K562 (cell line): ENCODE data around the gene TPD52L1. TPM values are rescaled to one million over a fixed set of nuclear protein-coding genes. Genes with fewer than 3 reads are reported as not detected.

Experiments used
- polyA plus RNA-seq, 8 experiments: library from polyadenylated mRNA; depleted of rRNA in 4 of 8; stranded (reverse) in 5 of 8; unstranded in 3 of 8; fragments of >200 nt; fragmentation: Nextera tagmentation in 2 of 8; fragmentation: Illumina TruSeq in 1 of 8; extraction: Ambion mirVana in 2 of 8; extraction: Trizol in 1 of 8; gene quantifications; 2 replicates each; pipeline versions ENCODE4 v1.2.1 to v1.2.3, GENCODE V29; 2011 to 2014; ENCODE audit warnings: inconsistent platforms in 1 of 8, missing spikeins in 1 of 8
- total RNA-seq, 7 experiments: library from RNA; depleted of rRNA in 6 of 7; stranded (reverse); fragments of >200 nt in 6 of 7; fragmentation: Illumina TruSeq in 2 of 7; extraction: Trizol in 2 of 7; gene quantifications; 2 replicates each; pipeline versions ENCODE4 v1.2.1 to v1.2.3, GENCODE V29; 2011 to 2021; ENCODE audit warnings: low replicate concordance in 1 of 7
- TF ChIP-seq, protein P1 (sequence below): fragments of 200-600 bp; sonication (generic); IDR thresholded peaks from one replicate; pipeline ENCODE4 v1.6.1; 2012; ENCODE audit warnings: mild to moderate bottlenecking, low read depth, low read length, inconsistent platforms
- TF ChIP-seq, protein P2 (sequence below): fragments of 250-450 bp; sonication (Bioruptor Pico); IDR thresholded peaks from 2 replicates; pipeline ENCODE4 v1.8.0; 2021; ENCODE audit warnings: borderline replicate concordance, mild to moderate bottlenecking, moderate library complexity; ENCODE audit not compliant: poor library complexity, severe bottlenecking

The TPD52L1 gene
- total and polyA plus RNA-seq, 9 of the 15 experiments (the other 6 are each of a cell fraction or from before 2014, with no cell fraction given) = 12.9 to 149 (median 75.7) TPM

DNA sequence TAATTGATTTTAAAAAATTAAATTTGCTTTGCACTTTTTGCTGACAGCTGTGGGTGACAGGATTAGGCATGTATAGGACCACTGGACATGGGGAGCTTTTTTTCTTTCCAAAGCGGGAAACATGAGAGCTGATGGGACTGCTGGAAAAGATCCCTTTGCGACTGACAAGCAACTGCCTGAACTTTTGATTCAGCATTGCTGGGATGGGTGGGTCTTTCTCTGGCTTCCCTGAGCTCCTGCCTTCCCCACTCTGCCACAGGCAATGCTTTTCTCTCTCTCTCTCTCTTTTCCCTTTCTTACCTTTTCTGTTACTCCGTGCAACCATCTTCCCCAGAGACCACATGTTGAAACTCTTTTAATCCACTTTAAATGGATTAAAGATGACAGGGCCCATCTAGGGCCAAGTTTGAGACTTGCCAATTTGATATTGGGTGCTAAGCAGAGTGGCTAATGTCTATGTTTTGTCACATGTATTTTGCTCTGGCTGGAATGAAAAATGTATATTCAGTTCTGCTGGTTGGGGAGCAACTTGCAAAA lies 33.5 kb upstream of the TPD52L1 start (continued):
- TF ChIP-seq, protein P1, sequence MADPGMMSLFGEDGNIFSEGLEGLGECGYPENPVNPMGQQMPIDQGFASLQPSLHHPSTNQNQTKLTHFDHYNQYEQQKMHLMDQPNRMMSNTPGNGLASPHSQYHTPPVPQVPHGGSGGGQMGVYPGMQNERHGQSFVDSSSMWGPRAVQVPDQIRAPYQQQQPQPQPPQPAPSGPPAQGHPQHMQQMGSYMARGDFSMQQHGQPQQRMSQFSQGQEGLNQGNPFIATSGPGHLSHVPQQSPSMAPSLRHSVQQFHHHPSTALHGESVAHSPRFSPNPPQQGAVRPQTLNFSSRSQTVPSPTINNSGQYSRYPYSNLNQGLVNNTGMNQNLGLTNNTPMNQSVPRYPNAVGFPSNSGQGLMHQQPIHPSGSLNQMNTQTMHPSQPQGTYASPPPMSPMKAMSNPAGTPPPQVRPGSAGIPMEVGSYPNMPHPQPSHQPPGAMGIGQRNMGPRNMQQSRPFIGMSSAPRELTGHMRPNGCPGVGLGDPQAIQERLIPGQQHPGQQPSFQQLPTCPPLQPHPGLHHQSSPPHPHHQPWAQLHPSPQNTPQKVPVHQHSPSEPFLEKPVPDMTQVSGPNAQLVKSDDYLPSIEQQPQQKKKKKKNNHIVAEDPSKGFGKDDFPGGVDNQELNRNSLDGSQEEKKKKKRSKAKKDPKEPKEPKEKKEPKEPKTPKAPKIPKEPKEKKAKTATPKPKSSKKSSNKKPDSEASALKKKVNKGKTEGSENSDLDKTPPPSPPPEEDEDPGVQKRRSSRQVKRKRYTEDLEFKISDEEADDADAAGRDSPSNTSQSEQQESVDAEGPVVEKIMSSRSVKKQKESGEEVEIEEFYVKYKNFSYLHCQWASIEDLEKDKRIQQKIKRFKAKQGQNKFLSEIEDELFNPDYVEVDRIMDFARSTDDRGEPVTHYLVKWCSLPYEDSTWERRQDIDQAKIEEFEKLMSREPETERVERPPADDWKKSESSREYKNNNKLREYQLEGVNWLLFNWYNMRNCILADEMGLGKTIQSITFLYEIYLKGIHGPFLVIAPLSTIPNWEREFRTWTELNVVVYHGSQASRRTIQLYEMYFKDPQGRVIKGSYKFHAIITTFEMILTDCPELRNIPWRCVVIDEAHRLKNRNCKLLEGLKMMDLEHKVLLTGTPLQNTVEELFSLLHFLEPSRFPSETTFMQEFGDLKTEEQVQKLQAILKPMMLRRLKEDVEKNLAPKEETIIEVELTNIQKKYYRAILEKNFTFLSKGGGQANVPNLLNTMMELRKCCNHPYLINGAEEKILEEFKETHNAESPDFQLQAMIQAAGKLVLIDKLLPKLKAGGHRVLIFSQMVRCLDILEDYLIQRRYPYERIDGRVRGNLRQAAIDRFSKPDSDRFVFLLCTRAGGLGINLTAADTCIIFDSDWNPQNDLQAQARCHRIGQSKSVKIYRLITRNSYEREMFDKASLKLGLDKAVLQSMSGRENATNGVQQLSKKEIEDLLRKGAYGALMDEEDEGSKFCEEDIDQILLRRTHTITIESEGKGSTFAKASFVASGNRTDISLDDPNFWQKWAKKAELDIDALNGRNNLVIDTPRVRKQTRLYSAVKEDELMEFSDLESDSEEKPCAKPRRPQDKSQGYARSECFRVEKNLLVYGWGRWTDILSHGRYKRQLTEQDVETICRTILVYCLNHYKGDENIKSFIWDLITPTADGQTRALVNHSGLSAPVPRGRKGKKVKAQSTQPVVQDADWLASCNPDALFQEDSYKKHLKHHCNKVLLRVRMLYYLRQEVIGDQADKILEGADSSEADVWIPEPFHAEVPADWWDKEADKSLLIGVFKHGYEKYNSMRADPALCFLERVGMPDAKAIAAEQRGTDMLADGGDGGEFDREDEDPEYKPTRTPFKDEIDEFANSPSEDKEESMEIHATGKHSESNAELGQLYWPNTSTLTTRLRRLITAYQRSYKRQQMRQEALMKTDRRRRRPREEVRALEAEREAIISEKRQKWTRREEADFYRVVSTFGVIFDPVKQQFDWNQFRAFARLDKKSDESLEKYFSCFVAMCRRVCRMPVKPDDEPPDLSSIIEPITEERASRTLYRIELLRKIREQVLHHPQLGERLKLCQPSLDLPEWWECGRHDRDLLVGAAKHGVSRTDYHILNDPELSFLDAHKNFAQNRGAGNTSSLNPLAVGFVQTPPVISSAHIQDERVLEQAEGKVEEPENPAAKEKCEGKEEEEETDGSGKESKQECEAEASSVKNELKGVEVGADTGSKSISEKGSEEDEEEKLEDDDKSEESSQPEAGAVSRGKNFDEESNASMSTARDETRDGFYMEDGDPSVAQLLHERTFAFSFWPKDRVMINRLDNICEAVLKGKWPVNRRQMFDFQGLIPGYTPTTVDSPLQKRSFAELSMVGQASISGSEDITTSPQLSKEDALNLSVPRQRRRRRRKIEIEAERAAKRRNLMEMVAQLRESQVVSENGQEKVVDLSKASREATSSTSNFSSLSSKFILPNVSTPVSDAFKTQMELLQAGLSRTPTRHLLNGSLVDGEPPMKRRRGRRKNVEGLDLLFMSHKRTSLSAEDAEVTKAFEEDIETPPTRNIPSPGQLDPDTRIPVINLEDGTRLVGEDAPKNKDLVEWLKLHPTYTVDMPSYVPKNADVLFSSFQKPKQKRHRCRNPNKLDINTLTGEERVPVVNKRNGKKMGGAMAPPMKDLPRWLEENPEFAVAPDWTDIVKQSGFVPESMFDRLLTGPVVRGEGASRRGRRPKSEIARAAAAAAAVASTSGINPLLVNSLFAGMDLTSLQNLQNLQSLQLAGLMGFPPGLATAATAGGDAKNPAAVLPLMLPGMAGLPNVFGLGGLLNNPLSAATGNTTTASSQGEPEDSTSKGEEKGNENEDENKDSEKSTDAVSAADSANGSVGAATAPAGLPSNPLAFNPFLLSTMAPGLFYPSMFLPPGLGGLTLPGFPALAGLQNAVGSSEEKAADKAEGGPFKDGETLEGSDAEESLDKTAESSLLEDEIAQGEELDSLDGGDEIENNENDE = no peak
- TF ChIP-seq, protein P2, sequence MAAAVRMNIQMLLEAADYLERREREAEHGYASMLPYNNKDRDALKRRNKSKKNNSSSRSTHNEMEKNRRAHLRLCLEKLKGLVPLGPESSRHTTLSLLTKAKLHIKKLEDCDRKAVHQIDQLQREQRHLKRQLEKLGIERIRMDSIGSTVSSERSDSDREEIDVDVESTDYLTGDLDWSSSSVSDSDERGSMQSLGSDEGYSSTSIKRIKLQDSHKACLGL (CRISPR knock-in tag) = no peak
